Upper lobe of left lung (tissue), 6 donors: Measurements from ENCODE around the gene APP. TPM values are rescaled to one million over a fixed set of nuclear protein-coding genes. Genes with fewer than 3 reads are reported as not detected.

Experiments
- ATAC-seq, 2 donors: fragments of 200-7000 bp; cut with Tn5 transposase; one replicate each; pipeline ENCODE4 v1.9.1; 2022; ENCODE audit warnings: mild to moderate bottlenecking in 2 of 2, moderate library complexity in 2 of 2; ENCODE audit not compliant: low FRiP score in 2 of 2
- DNase-seq, 2 donors: peaks; one replicate each; pipeline ENCODE4 v3.0.0-alpha.2; 2019 to 2020
- H3K27ac ChIP-seq, 4 donors: fragments of 200-600 bp; sonication (generic); one replicate each; pipeline ENCODE4 v1.5.1; 2016 to 2019
- H3K27me3 ChIP-seq, 4 donors: fragments of 200-600 bp; sonication (generic); one replicate each; pipeline ENCODE4 v1.5.1; 2017 to 2019
- H3K36me3 ChIP-seq, 4 donors: fragments of 200-600 bp; sonication (generic); one replicate each; pipeline ENCODE4 v1.5.1; 2016 to 2019
- H3K4me1 ChIP-seq, 4 donors: fragments of 200-600 bp; sonication (generic); one replicate each; pipeline ENCODE4 v1.5.1; 2018 to 2019
- H3K4me3 ChIP-seq, 4 donors: fragments of 200-600 bp; sonication (generic); one replicate each; pipeline ENCODE4 v1.5.1; 2017 to 2019; ENCODE audit warnings: mild to moderate bottlenecking in 2 of 4, moderate library complexity in 1 of 4
- H3K9me3 ChIP-seq, 4 donors: fragments of 200-600 bp; sonication (generic); one replicate each; pipeline ENCODE4 v1.5.1; 2018 to 2019
- CTCF ChIP-seq, 6 experiments: fragments of 450-650 bp in 4 of 6; fragments of 200-600 bp in 2 of 6; sonication (generic) in 2 of 6; IDR thresholded peaks; one replicate each; pipeline ENCODE4 v1.5.1; 2016 to 2019; ENCODE audit warnings: antibody characterized with exemption in 6 of 6
- EP300 ChIP-seq, 4 donors: sonication (generic); formaldehyde crosslinking; IDR thresholded peaks; one replicate each; pipeline ENCODE4 v1.5.1; 2017; ENCODE audit warnings: antibody characterized with exemption in 4 of 4, control low read depth in 2 of 4
- POLR2A ChIP-seq, 4 donors: fragments of 450-650 bp; IDR thresholded peaks; one replicate each; pipeline ENCODE4 v1.5.1; 2016 to 2017; ENCODE audit warnings: antibody characterized with exemption in 4 of 4, mild to moderate bottlenecking in 2 of 4
- POLR2AphosphoS5 ChIP-seq, 2 donors: sonication (generic); formaldehyde crosslinking; IDR thresholded peaks; one replicate each; pipeline ENCODE4 v1.5.1; 2017; ENCODE audit warnings: antibody characterized with exemption in 2 of 2
- WGBS, 2 donors: methylation state at CpG; one replicate each; pipeline ENCODE4 v1.1.5; 2017 to 2018; 5-methylcytosine and 5-hydroxymethylcytosine counted together
- total RNA-seq, 6 donors: library from RNA; depleted of rRNA in 4 of 6; stranded (reverse); fragments of >200 nt in 4 of 6; gene quantifications; one replicate each; pipeline versions ENCODE4 v1.1.0 to v1.2.1, GENCODE V29; 2016 to 2021
- donor health status: DM: no; HTN: no; CAD: no; lungs with moderate emphysema.
- donor health status: DM: no; HTN: yes; CAD: no; lungs with severe emphysema.

The APP gene
- total RNA-seq, 6 donors from 2014 or later = 177 to 444 (median 391) TPM

- Histone ChIP-seq H3K4me1 (peaks cover 0 to 7% (median 3%) of the 10 kb centered on the region in 4 donors), H3K4me3 (no peak overlapping the region), H3K27ac (no peak overlapping the region), H3K9me3 (no peaks in the 10 kb centered on the region), H3K36me3 (peaks cover 0 to 9% (median 0%) of the 10 kb centered on the region in 4 donors), H3K27me3 (no peaks in the 10 kb centered on the region)
- 91 to 98% methylated on average over 1 of the region's 1 CpG for WGBS, 2 donors
- ATAC-seq = no peak
- no peak for TF ChIP-seq POLR2A (IDR thresholded peaks at IDR 0.05)
- no peak for TF ChIP-seq CTCF (IDR thresholded peaks at IDR 0.05)
- TF ChIP-seq EP300 (IDR thresholded peaks at IDR 0.05) = no peak
- DNase-seq = no peak
Measured at GRCh38 chr21:26005464-26005863, 165.1 kb downstream of the APP start.

DNA sequence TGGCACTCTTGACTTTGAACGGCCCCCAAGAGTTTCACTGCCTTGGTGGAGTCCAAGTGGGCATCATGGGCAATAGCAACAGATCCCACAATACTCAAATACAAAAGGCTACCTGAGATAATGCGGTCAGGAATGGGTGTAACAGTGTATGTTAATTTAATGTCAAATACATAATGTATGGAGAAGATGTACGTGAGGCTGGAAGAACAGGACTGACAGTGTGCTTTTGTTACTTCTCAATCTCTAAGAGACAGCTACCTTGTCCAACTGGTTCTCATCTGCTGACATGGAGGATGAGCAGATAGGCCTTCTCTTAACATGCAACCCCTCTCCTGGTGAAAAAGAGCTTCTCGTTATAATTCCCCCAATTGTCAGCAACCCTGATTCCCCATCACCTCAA is 167.2 kb downstream of the APP start:
- no peak for ATAC-seq
- DNase-seq = no peak
- no peaks in the 10 kb centered on the region for H3K9me3 ChIP-seq
- peaks cover 0 to 8% (median 3%) of the 10 kb centered on the region in 4 donors for H3K4me1 ChIP-seq
- WGBS, 2 donors = 95 to 97% methylated on average over 4 of the region's 4 CpGs
- peaks cover 0 to 28% (median 5%) of the 10 kb centered on the region in 4 donors for H3K36me3 ChIP-seq
- TF ChIP-seq CTCF (IDR thresholded peaks at IDR 0.05) (no peak), POLR2AphosphoS5 (IDR thresholded peaks at IDR 0.05) (no peak)
- H3K4me3 ChIP-seq = no peak overlapping the region
- no peak overlapping the region for H3K27ac ChIP-seq
- no peaks in the 10 kb centered on the region for H3K27me3 ChIP-seq

DNA sequence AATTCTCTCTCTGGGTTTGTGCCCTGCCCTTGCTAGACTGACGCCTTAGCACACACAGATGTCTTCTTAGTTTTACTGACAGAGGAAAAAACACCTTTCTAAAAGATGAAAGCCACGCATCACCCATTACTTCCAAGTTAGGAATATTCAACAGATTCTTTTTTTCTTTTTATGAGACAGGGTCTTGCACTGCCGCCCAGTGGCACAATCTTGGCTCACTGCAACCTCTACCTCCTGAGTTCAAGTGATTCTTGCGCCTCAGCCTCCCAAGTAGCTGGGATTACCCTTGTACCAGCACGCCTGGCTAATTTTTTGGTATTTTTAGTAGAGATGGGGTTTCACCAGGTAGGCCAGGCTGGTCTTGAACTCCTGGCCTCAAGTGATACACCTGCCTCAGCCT is 169.2 kb downstream of the APP start:
- Histone ChIP-seq H3K27ac (no peak overlapping the region), H3K4me1 (peaks cover 0 to 6% (median 0%) of the 10 kb centered on the region in 4 donors), H3K4me3 (no peak overlapping the region), H3K27me3 (no peaks in the 10 kb centered on the region), H3K9me3 (no peaks in the 10 kb centered on the region), H3K36me3 (peaks cover 0 to 42% (median 5%) of the 10 kb centered on the region in 4 donors)
- DNase-seq (no peak), ATAC-seq (no peak)
- TF ChIP-seq CTCF (IDR thresholded peaks at IDR 0.05) (no peak), POLR2AphosphoS5 (IDR thresholded peaks at IDR 0.05) (no peak), POLR2A (IDR thresholded peaks at IDR 0.05) (no peak), EP300 (IDR thresholded peaks at IDR 0.05) (no peak)
- 96 to 98% methylated on average over 5 of the region's 5 CpGs for WGBS, 2 donors

- Histone ChIP-seq H3K4me3 (no peak overlapping the region), H3K4me1 (peaks cover 0 to 6% (median 0%) of the 10 kb centered on the region in 4 donors), H3K27ac (no peak overlapping the region), H3K9me3 (no peaks in the 10 kb centered on the region), H3K27me3 (no peaks in the 10 kb centered on the region), H3K36me3 (peaks cover 0 to 49% (median 5%) of the 10 kb centered on the region in 4 donors)
- 83 to 95% methylated on average over 19 of the region's 19 CpGs for WGBS, 2 donors
- DNase-seq = no peak
- ATAC-seq = no peak
- TF ChIP-seq EP300 (IDR thresholded peaks at IDR 0.05) (no peak), POLR2AphosphoS5 (IDR thresholded peaks at IDR 0.05) (no peak), POLR2A (IDR thresholded peaks at IDR 0.05) (no peak), CTCF (IDR thresholded peaks at IDR 0.05) (no peak)
Measured at GRCh38 chr21:25999921-26000582, 170.5 kb downstream of the APP start.
